NB4 (cell line): Measurements from ENCODE around the gene TELO2.

Source experiments
- CTCF ChIP-seq: IDR thresholded peaks from one replicate; pipeline ENCODE4 v1.5.1; 2012; ENCODE audit warnings: low read depth, low read length
- MAX ChIP-seq: IDR thresholded peaks from 2 replicates; pipeline ENCODE4 v1.6.1; 2011; ENCODE audit warnings: low read depth, low read length
- POLR2A ChIP-seq: IDR thresholded peaks from 2 replicates; pipeline ENCODE4 v1.6.1; 2011; ENCODE audit warnings: mild to moderate bottlenecking; ENCODE audit not compliant: insufficient read length; ENCODE audit errors: extremely low read depth

GRCh38 chr16:1468426-1468810 is 24.7 kb upstream of the TELO2 start:
- no peak for TF ChIP-seq CTCF
- no peak for TF ChIP-seq POLR2A
- no peak for TF ChIP-seq MAX
